ENCODE results near the gene CA9.

CA9 gene

DNA sequence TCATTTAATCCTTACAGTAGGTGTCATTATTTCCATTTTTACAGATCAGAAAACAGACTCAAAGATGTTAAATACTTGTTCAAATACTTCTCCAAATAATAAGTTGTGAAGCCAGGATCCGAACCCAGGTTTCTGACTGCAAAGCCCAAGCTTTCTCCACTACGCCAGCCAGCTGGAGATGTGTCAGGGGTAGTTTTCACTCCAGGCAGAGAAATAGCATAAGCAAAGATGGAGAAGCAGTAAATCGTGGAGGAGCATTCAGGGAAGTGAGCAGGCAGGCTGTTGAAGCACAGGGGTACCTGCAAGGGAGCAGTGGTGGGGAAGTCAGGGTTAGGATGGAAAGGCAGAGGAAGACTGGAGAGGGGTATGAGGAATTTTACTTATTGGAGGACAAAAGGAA, 55.4 kb downstream of the CA9 start:
- Histone ChIP-seq H2AFZ (ENCODE audit: low read length) (no peak overlapping the region), H3K4me3 (ENCODE audit: low read length, poor library complexity, severe bottlenecking) (peak overlapping the region; percentile 81), H3K79me2 (ENCODE audit: insufficient read depth, low read length) (peaks cover 71% of the 10 kb centered on the region), H3K36me3 (ENCODE audit: insufficient read depth, low read length) (peaks cover 15% of the 10 kb centered on the region; the same call in 1 of the 2 replicates), H3K27me3 (ENCODE audit: insufficient read depth, low read length, poor library complexity, severe bottlenecking) (no peaks in the 10 kb centered on the region), H4K20me1 (ENCODE audit: insufficient read depth, low read length, poor library complexity, severe bottlenecking) (peaks cover 33% of the 10 kb centered on the region), H3K4me1 (ENCODE audit: insufficient read depth, low read length, poor library complexity, severe bottlenecking) (peaks cover 56% of the 10 kb centered on the region), H3K4me2 (ENCODE audit: low read depth, low read length, poor library complexity, severe bottlenecking) (peak overlapping the region; percentile 99), H3K9ac (ENCODE audit: low read depth, low read length, poor library complexity, severe bottlenecking) (peak overlapping the region; percentile 92), H3K9me3 (ENCODE audit: insufficient read depth, low read depth, low read length) (no peaks in the 10 kb centered on the region), H3F3A (ENCODE audit: low read depth) (peaks cover 17% of the 10 kb centered on the region), H3K9me2 (replicated peaks; ENCODE audit: low read depth, low read length) (no peaks in the 10 kb centered on the region)
- TF ChIP-seq EZH2phosphoT487 (IDR thresholded peaks at IDR 0.05; ENCODE audit: borderline replicate concordance) = no peak
- TF ChIP-seq, protein P1, sequence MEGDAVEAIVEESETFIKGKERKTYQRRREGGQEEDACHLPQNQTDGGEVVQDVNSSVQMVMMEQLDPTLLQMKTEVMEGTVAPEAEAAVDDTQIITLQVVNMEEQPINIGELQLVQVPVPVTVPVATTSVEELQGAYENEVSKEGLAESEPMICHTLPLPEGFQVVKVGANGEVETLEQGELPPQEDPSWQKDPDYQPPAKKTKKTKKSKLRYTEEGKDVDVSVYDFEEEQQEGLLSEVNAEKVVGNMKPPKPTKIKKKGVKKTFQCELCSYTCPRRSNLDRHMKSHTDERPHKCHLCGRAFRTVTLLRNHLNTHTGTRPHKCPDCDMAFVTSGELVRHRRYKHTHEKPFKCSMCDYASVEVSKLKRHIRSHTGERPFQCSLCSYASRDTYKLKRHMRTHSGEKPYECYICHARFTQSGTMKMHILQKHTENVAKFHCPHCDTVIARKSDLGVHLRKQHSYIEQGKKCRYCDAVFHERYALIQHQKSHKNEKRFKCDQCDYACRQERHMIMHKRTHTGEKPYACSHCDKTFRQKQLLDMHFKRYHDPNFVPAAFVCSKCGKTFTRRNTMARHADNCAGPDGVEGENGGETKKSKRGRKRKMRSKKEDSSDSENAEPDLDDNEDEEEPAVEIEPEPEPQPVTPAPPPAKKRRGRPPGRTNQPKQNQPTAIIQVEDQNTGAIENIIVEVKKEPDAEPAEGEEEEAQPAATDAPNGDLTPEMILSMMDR (conservative IDR thresholded peaks at IDR 0.05; ENCODE audit: low read length) = no peak

DNA sequence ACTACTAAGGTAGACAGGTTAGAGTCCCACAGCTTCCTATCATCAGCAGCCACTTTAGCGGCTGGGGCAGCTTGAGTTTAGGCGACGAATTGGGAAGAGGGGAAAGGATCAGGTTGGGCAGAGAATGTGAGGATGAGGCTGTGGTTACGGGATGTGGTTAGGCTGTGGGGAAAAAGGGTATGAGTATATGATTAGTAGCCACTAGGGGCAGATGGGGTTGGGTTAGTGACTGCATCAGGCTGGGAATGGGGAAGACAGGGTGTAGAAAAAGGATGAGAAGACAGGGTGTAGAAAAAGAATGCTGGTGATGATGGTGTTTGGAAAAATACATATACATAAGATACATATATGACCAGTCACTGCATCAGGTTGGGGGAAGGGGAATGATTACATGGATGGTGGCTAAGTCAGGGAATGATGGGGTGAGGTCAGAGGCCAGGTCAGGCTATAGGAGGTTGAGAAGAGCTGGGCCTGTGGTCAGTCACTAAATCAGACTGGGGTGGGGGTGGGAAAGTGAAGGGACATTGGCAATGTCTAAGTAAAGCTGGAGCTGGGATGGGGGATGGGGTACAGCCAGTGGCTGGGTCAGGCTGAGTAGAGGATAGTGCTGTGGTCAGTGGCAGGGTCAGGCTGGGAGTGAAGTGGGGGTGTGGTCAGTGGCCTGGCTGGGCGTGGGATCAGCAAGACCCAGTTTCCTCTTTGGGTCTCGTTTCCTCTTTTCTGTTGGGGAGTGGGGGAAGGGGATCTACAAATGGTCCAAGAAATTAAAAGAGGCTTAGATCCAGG, 56.2 kb downstream of the CA9 start:
- Histone ChIP-seq H3K9me2 (replicated peaks; ENCODE audit: low read depth, low read length) (no peaks in the 10 kb centered on the region), H3F3A (ENCODE audit: low read depth) (peaks cover 17% of the 10 kb centered on the region), H3K9ac (ENCODE audit: low read depth, low read length, poor library complexity, severe bottlenecking) (peak overlapping the region; percentile 92), H4K20me1 (ENCODE audit: insufficient read depth, low read length, poor library complexity, severe bottlenecking) (peaks cover 36% of the 10 kb centered on the region), H3K36me3 (ENCODE audit: insufficient read depth, low read length) (peaks cover 8% of the 10 kb centered on the region; the same call in 1 of the 2 replicates), H3K4me3 (ENCODE audit: low read length, poor library complexity, severe bottlenecking) (peak overlapping the region; percentile 81), H3K4me1 (ENCODE audit: insufficient read depth, low read length, poor library complexity, severe bottlenecking) (peaks cover 56% of the 10 kb centered on the region), H3K4me2 (ENCODE audit: low read depth, low read length, poor library complexity, severe bottlenecking) (peak overlapping the region; percentile 99), H3K27me3 (ENCODE audit: insufficient read depth, low read length, poor library complexity, severe bottlenecking) (no peaks in the 10 kb centered on the region), H3K79me2 (ENCODE audit: insufficient read depth, low read length) (peaks cover 79% of the 10 kb centered on the region), H3K9me3 (ENCODE audit: insufficient read depth, low read depth, low read length) (no peaks in the 10 kb centered on the region), H2AFZ (ENCODE audit: low read length) (no peak overlapping the region)
- TF ChIP-seq, protein P1 (conservative IDR thresholded peaks at IDR 0.05; ENCODE audit: low read length) = peak; percentile 77
- no peak for TF ChIP-seq EZH2phosphoT487 (IDR thresholded peaks at IDR 0.05; ENCODE audit: borderline replicate concordance)

DNA sequence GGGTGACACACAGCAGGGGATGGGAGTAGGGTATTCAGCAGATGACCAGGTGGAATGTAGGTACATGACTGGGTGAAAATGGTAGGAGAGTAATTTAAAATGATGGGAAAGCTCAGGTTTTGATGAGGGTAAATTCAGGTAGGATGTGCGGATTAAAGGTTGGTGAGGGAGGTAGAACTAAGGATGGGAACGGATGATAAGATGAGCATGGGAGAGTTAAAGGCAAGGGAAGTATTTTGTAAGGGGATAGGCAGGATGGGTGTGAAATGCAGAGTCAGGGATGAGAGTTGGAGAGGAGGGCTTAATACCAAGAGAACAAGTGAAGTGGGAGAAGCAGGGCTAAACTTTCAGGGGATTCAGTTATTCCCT, 56.7 kb downstream of the CA9 start:
- peak overlapping the region; percentile 81 for H3K4me3 ChIP-seq (ENCODE audit: low read length, poor library complexity, severe bottlenecking)
- H3K27me3 ChIP-seq (ENCODE audit: insufficient read depth, low read length, poor library complexity, severe bottlenecking) = no peaks in the 10 kb centered on the region
- H3K79me2 ChIP-seq (ENCODE audit: insufficient read depth, low read length) = peaks cover 75% of the 10 kb centered on the region
- no peak for TF ChIP-seq EZH2phosphoT487 (IDR thresholded peaks at IDR 0.05; ENCODE audit: borderline replicate concordance)
- TF ChIP-seq, protein P1 (conservative IDR thresholded peaks at IDR 0.05; ENCODE audit: low read length) = no peak
- peak overlapping the region; percentile 92 for H3K9ac ChIP-seq (ENCODE audit: low read depth, low read length, poor library complexity, severe bottlenecking)
- H4K20me1 ChIP-seq (ENCODE audit: insufficient read depth, low read length, poor library complexity, severe bottlenecking) = peaks cover 36% of the 10 kb centered on the region
- H3K9me3 ChIP-seq (ENCODE audit: insufficient read depth, low read depth, low read length) = no peaks in the 10 kb centered on the region
- peaks cover 17% of the 10 kb centered on the region for H3F3A ChIP-seq (ENCODE audit: low read depth)
- H2AFZ ChIP-seq (ENCODE audit: low read length) = no peak overlapping the region
- peaks cover 8% of the 10 kb centered on the region; the same call in 1 of the 2 replicates for H3K36me3 ChIP-seq (ENCODE audit: insufficient read depth, low read length)
- H3K4me2 ChIP-seq (ENCODE audit: low read depth, low read length, poor library complexity, severe bottlenecking) = peak overlapping the region; percentile 99
- peaks cover 56% of the 10 kb centered on the region for H3K4me1 ChIP-seq (ENCODE audit: insufficient read depth, low read length, poor library complexity, severe bottlenecking)
- no peaks in the 10 kb centered on the region for H3K9me2 ChIP-seq (replicated peaks; ENCODE audit: low read depth, low read length)
